Left ventricle myocardium inferior (tissue), 1 donor: ENCODE results near the gene RBP3. TPM values are rescaled to one million over a fixed set of nuclear protein-coding genes. Genes with fewer than 3 reads are reported as not detected.
A peak's percentile ranks its signal among the peaks of the same experiment; 100 is the strongest.

ENCODE experiments used
- DNase-seq: peaks from one replicate; pipeline ENCODE4 v3.0.0-alpha.2; 2020
- H3K27ac ChIP-seq: fragments of 200-600 bp; replicated peaks from 2 replicates; pipeline ENCODE4 v1.8.0; 2021
- H3K27me3 ChIP-seq: fragments of 200-600 bp; 2 replicates; pipeline ENCODE4 v1.8.0; 2021; ENCODE audit warnings: low read depth
- H3K36me3 ChIP-seq: fragments of 200-600 bp; 2 replicates; pipeline ENCODE4 v1.8.0; 2021
- H3K4me1 ChIP-seq: fragments of 200-600 bp; 2 replicates; pipeline ENCODE4 v1.8.0; 2021
- H3K4me3 ChIP-seq: fragments of 200-600 bp; 2 replicates; pipeline ENCODE4 v1.8.0; 2021; ENCODE audit warnings: mild to moderate bottlenecking, moderate library complexity
- H3K9me3 ChIP-seq: fragments of 200-600 bp; replicated peaks from 2 replicates; pipeline ENCODE4 v1.8.0; 2021
- intact Hi-C: fragments of 100-400 bp; cut with micrococcal nuclease; formaldehyde crosslinking; loops from one replicate; pipeline ENCODE4 v1.11.0; 2022
- total RNA-seq: library from RNA; stranded (reverse); fragmentation: NEBNext Ultra II Directional; extraction: Animal tissue kit (Norgen Biotek cat#: 25700); gene quantifications from one replicate; pipeline ENCODE4 v1.2.1, GENCODE V29; 2021
- TF ChIP-seq, protein P1 (sequence below): fragments of 200-600 bp; IDR thresholded peaks from 2 replicates; pipeline ENCODE4 v1.8.0; 2021; ENCODE audit warnings: antibody characterized with exemption, mild to moderate bottlenecking, borderline replicate concordance
- donor health status: DM: no; HTN: yes; CAD: no; lungs with severe emphysema.

The RBP3 gene
- total RNA-seq, 1 donor from 2014 or later: not detected

DNA sequence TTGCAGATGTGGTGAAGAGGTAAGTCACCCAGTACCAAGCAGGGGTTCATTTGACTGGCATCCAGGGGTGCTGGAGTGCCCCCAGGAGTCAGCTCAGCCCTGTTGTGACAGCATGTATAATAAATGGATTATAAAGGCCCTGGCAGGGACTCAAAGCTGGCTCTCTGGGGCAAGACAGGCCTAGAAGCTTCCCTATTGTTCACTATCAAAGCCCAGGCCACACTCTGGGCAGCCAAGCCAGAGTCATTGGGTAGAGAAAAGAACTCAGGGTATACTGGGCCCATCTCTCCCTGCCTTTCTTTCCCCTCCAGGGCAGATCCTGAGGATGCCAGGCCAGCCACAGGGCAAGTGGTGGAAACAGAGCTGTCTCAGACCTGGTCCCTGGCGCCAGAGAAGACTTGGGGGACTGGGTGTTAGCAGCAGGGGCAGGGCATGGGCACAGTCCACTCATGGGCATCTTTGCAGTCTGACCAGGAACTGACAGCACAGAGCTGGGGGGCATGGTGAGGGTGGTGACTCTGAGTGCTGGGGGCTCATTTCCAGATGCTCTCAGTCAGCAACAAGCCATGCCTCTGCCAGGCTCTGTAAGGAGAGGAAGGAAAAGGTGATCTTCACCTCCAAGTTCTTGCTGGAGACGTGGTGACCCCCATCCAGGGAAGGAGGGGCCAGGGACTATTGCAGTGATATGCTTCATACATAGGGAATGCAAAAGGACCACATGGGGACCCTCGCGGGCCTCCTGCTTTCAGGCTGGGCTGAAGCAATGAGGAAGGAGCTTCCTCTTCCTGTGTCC lies 11.7 kb downstream of the RBP3 start:
- TF ChIP-seq, protein P1, sequence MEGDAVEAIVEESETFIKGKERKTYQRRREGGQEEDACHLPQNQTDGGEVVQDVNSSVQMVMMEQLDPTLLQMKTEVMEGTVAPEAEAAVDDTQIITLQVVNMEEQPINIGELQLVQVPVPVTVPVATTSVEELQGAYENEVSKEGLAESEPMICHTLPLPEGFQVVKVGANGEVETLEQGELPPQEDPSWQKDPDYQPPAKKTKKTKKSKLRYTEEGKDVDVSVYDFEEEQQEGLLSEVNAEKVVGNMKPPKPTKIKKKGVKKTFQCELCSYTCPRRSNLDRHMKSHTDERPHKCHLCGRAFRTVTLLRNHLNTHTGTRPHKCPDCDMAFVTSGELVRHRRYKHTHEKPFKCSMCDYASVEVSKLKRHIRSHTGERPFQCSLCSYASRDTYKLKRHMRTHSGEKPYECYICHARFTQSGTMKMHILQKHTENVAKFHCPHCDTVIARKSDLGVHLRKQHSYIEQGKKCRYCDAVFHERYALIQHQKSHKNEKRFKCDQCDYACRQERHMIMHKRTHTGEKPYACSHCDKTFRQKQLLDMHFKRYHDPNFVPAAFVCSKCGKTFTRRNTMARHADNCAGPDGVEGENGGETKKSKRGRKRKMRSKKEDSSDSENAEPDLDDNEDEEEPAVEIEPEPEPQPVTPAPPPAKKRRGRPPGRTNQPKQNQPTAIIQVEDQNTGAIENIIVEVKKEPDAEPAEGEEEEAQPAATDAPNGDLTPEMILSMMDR: no peak
- intact Hi-C loops: no loop called here

DNA sequence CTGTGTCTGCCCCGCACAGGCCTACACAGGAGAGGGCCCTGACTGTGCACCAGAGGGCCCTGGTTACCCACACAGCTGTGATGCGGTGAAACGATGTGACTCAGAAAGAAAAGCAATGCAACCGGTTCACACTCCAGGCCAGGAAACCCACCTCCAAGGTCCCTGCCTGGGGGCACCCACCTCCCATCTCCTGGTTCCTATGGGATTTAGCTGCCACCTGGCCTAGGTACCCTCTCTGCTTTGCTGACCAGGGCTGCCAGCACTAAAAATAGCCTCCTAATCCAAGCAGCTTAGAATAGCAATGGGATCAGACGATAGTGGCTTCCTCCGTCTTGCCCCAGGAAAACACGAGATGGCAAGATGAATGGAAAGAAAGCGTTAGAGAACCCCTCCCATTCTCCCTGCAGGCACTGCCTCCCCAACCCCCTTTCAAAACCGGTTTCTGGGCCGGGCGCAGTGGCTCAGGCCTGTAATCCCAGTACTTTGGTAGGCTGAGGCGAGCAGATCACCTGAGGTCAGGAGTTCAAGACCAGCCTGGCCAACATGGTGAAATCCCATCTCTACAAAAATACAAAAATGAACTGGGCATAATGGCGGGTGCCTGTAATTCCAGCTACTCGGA lies 12.4 kb downstream of the RBP3 start:
- intact Hi-C loops: no loop called here
- no peaks in the 10 kb centered on the region for H3K36me3 ChIP-seq
- H3K27me3 ChIP-seq: no peaks in the 10 kb centered on the region
- no peak overlapping the region for H3K27ac ChIP-seq
- TF ChIP-seq, protein P1: no peak
- H3K4me1 ChIP-seq: peaks cover 10% of the 10 kb centered on the region
- no peak overlapping the region for H3K4me3 ChIP-seq
- no peak for DNase-seq
- H3K9me3 ChIP-seq: no peaks in the 10 kb centered on the region

More for the DNA sequence above, 11.7 kb downstream of the RBP3 start:
- DNase-seq: no peak
- no peak overlapping the region for H3K27ac ChIP-seq
- H3K9me3 ChIP-seq: no peaks in the 10 kb centered on the region
- no peaks in the 10 kb centered on the region for H3K36me3 ChIP-seq
- H3K4me3 ChIP-seq: no peak overlapping the region
- H3K4me1 ChIP-seq: peaks cover 10% of the 10 kb centered on the region
- no peaks in the 10 kb centered on the region for H3K27me3 ChIP-seq

- Histone ChIP-seq H3K27ac (no peak overlapping the region), H3K4me3 (no peak overlapping the region), H3K36me3 (no peaks in the 10 kb centered on the region), H3K4me1 (peaks cover 10% of the 10 kb centered on the region), H3K27me3 (no peaks in the 10 kb centered on the region), H3K9me3 (no peaks in the 10 kb centered on the region)
- intact Hi-C loops: no loop called here
- DNase-seq: no peak
- TF ChIP-seq, protein P1: peak; percentile 69
Observed at GRCh38 chr10:47361293-47361692, 13.1 kb downstream of the RBP3 start.

DNA sequence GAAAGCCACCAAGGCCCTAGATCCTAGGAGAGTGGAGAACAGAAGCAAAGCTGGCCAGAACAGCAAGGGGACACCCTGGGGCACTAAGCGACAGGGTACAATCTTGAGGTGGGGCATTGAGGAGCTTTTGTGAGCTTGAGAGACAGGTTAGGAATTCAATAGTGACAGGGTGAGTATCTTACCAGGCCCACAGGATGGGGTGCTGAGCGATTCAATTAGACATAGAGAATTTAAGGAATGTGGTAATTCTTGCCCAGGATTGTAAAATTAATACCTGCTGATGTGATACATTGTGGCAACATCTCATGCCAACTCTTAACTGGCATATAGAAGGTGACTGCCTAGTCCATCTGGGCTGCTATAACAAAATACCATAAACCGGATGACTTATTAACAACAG lies 14.0 kb downstream of the RBP3 start:
- no peak for DNase-seq
- Histone ChIP-seq H3K27ac (no peak overlapping the region), H3K9me3 (no peaks in the 10 kb centered on the region), H3K27me3 (no peaks in the 10 kb centered on the region), H3K4me3 (no peak overlapping the region), H3K4me1 (peaks cover 10% of the 10 kb centered on the region), H3K36me3 (no peaks in the 10 kb centered on the region)
- intact Hi-C loops: no loop called here
- TF ChIP-seq, protein P1: no peak

- H3K4me3 ChIP-seq: no peak overlapping the region
- H3K9me3 ChIP-seq: no peaks in the 10 kb centered on the region
- intact Hi-C loops: no loop called here
- no peak for DNase-seq
- H3K4me1 ChIP-seq: peaks cover 10% of the 10 kb centered on the region
- H3K27ac ChIP-seq: no peak overlapping the region
- H3K36me3 ChIP-seq: no peaks in the 10 kb centered on the region
- H3K27me3 ChIP-seq: no peaks in the 10 kb centered on the region
- TF ChIP-seq, protein P1: no peak
Observed at GRCh38 chr10:47363781-47364180, 15.6 kb downstream of the RBP3 start.
